ENCODE data around the gene ZNF654.

- no peak for TF ChIP-seq SREBF2 (IDR thresholded peaks at IDR 0.05; ENCODE audit: low read length)
- TF ChIP-seq, protein P1, sequence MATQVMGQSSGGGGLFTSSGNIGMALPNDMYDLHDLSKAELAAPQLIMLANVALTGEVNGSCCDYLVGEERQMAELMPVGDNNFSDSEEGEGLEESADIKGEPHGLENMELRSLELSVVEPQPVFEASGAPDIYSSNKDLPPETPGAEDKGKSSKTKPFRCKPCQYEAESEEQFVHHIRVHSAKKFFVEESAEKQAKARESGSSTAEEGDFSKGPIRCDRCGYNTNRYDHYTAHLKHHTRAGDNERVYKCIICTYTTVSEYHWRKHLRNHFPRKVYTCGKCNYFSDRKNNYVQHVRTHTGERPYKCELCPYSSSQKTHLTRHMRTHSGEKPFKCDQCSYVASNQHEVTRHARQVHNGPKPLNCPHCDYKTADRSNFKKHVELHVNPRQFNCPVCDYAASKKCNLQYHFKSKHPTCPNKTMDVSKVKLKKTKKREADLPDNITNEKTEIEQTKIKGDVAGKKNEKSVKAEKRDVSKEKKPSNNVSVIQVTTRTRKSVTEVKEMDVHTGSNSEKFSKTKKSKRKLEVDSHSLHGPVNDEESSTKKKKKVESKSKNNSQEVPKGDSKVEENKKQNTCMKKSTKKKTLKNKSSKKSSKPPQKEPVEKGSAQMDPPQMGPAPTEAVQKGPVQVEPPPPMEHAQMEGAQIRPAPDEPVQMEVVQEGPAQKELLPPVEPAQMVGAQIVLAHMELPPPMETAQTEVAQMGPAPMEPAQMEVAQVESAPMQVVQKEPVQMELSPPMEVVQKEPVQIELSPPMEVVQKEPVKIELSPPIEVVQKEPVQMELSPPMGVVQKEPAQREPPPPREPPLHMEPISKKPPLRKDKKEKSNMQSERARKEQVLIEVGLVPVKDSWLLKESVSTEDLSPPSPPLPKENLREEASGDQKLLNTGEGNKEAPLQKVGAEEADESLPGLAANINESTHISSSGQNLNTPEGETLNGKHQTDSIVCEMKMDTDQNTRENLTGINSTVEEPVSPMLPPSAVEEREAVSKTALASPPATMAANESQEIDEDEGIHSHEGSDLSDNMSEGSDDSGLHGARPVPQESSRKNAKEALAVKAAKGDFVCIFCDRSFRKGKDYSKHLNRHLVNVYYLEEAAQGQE (IDR thresholded peaks at IDR 0.05; ENCODE audit: low read depth, low read length) = no peak
- no peak for TF ChIP-seq POLR2A (IDR thresholded peaks at IDR 0.05; ENCODE audit: low read depth, low read length)
- TF ChIP-seq, protein P2, sequence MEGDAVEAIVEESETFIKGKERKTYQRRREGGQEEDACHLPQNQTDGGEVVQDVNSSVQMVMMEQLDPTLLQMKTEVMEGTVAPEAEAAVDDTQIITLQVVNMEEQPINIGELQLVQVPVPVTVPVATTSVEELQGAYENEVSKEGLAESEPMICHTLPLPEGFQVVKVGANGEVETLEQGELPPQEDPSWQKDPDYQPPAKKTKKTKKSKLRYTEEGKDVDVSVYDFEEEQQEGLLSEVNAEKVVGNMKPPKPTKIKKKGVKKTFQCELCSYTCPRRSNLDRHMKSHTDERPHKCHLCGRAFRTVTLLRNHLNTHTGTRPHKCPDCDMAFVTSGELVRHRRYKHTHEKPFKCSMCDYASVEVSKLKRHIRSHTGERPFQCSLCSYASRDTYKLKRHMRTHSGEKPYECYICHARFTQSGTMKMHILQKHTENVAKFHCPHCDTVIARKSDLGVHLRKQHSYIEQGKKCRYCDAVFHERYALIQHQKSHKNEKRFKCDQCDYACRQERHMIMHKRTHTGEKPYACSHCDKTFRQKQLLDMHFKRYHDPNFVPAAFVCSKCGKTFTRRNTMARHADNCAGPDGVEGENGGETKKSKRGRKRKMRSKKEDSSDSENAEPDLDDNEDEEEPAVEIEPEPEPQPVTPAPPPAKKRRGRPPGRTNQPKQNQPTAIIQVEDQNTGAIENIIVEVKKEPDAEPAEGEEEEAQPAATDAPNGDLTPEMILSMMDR (IDR thresholded peaks at IDR 0.05 in 2 of 3, conservative IDR thresholded peaks at IDR 0.05 in 1 of 3; ENCODE audit: control insufficient read depth in 2 of 3, extremely low read depth in 1 of 3, insufficient read depth in 1 of 3, low read depth in 3 of 3, low read length in 3 of 3) = no peak
- no peak for TF ChIP-seq RELA (IDR thresholded peaks at IDR 0.05; ENCODE audit: borderline replicate concordance, partially characterized antibody)
These were observed 46.3 kb downstream of the ZNF654 start for GRCh38 chr3:88105325-88105724.
